Posterior cingulate gyrus (tissue), 11 donors: Measurements from ENCODE around the gene ZNF423.

Source experiments
- DNase-seq, 10 donors: peaks; one replicate each; pipeline versions ENCODE4 v3.0.0 to v3.0.0-alpha.2; 2020 to 2021; ENCODE audit warnings: mixed read lengths in 3 of 10
- intact Hi-C: fragments of 100-400 bp; cut with DNase I; formaldehyde crosslinking; loops from one replicate; pipeline ENCODE4 v1.15.1; 2023

The ZNF423 gene

DNA sequence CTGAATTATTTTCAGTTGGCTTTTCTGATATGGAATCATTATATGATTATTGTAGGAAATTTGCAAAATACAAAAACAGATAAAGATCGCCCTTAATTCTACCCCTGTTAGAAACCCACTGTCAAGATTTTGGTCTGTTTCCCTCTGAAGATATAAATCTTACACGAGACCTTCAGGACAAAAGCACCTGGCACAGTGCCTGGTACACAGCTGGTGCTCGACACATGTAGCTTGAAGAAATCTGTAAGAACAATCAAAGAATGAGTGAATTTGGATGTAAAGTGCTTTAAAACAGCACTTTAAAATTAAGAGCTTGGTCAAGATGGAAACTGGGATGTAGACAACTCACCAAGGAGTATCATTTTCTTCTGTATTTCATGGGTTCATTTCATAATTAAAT, 301.2 kb downstream of the ZNF423 start:
- intact Hi-C loops, result no loop called here
- peak in 1 of 10 donors; percentile 13 for DNase-seq

DNA sequence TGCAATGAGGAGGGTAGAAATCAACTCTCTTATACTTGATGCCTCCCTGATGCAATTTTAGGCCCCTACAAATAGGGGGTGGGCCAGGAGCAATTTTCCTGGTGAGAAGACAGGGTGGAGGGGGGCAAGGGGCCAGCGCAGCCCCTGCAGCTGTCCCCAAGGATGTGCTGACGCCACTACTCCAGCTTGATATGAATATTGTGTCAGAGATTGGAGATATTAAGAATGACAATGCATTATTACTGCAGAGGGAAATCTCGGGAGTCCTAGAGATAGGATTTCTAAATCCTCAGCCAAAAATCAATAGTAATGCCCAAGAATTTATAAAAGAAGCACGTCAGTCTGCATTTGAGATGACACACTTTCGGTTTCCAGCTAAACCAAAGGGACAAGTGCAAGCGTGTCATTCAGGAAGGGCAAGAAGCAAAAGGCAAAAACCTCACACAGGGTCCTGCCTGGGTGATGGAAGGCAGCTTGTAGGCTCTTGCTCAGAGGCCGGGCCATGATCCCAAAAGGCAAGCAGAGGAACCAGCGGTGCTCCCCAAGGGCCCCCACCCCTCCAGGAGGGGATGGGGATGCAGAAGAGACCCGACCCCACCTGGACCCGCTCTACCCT, 303.5 kb downstream of the ZNF423 start:
- DNase-seq, result no peak
- intact Hi-C loops, result no loop called here

- intact Hi-C loops, result no loop called here
- peak in 1 of 10 donors; percentile 67 for DNase-seq
Measured at GRCh38 chr16:49550666-49551065, 305.2 kb downstream of the ZNF423 start.

GRCh38 chr16:49550140-49550539, 305.8 kb downstream of the ZNF423 start:
- intact Hi-C loops, result no loop called here
- no peak for DNase-seq

DNA sequence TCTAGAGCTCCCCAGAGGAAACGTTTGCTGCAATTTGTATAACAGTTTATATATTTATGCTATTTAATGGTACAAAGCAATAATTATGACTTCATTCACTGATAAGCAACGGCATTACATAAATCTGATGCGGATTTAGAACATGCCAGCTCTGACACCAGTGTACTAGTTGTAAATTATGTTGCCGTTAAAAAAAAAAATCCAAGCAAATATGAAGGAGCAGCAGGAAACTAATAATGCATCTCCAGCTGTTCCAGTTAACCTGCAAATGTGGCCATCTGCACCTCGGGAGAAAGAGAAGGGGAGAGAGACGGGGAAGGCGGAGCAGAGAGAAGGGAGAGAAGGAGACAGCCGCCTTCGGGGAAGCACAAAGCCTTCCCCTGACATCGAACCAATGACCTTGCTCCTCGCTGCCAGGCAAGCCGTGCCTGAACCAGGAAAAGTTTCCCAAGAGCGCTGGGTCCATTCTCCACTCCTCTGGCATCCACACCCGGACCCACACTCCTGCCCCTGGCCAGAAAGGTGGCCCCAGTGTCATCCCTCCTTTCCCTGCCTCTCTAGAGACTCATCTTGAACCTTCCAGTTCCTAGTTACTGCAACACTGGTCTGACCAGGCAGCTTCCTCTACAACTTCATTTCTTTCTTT, 307.5 kb downstream of the ZNF423 start:
- DNase-seq, result peak in 1 of 10 donors; percentile 50
- intact Hi-C loops, result no loop called here

DNA sequence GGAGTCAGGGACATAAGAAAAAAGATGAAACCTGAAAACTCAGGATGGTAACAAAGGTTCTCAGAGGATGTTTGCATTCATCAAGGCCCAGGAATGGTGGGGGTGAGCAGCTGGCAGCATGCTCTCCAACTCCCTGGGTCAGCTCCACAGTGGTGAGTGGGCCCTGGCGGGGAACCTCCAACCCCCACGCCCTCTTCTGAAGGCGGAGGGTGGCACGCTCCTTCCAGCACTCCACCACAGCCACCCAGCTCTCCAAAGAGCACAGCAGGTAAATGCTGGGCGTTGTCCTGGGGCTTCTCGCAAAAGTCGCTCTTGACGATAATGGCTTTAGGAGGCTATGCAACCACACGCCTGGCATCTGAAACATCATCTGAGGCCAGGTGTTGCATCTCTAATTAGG, 308.5 kb downstream of the ZNF423 start:
- DNase-seq, result peak in 1 of 10 donors; percentile 56
- intact Hi-C loops, result no loop called here

- DNase-seq, result no peak
- intact Hi-C loops, result no loop called here
Measured at GRCh38 chr16:49546735-49547134, 309.2 kb downstream of the ZNF423 start.

GRCh38 chr16:49545741-49546448, 310.0 kb downstream of the ZNF423 start:
- intact Hi-C loops, result no loop called here
- peak in 1 of 10 donors; percentile 22 for DNase-seq

GRCh38 chr16:49545243-49545642, 310.7 kb downstream of the ZNF423 start:
- DNase-seq, result peak in 1 of 10 donors; percentile 16
- intact Hi-C loops, result no loop called here

- no peak for DNase-seq
- intact Hi-C loops, result no loop called here
Measured at GRCh38 chr16:49544828-49545227, 311.1 kb downstream of the ZNF423 start.

GRCh38 chr16:49543631-49543946, 312.3 kb downstream of the ZNF423 start:
- DNase-seq, result peak in 1 of 10 donors; percentile 61
- intact Hi-C loops, result no loop called here

DNA sequence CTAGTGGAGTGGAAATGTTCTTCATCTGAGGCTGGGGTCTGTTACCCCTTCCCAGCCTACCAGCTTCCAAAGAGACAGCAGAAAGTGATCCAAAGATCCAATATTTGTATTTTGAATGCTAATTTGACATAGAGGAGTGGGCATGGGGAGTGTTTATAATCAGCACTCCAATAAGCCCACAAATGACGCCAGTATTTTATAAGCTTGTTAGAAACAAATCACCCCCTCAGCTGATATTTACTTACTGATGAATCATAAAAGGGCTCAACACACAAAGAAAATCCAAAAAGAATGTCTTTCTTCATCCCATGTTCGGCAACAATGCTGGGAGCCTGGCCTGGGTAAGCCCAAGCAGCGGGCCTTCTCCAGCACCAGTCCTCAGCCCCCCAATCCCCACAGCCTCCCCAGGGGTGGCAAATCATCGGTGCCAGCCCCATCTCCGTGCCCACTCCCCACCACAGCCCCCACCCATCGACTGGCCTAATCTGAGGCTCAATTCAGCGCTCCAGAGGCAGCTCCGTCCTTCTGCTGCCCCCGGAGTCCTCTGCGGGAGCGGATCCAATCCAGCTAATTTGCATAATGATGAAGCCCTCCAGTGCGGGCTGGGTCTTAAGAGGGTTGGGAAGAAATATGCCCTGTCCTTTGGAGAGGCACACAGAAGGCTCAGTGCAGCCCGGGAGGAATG, 312.8 kb downstream of the ZNF423 start:
- intact Hi-C loops, result no loop called here
- peak in 1 of 10 donors; percentile 75 for DNase-seq

DNA sequence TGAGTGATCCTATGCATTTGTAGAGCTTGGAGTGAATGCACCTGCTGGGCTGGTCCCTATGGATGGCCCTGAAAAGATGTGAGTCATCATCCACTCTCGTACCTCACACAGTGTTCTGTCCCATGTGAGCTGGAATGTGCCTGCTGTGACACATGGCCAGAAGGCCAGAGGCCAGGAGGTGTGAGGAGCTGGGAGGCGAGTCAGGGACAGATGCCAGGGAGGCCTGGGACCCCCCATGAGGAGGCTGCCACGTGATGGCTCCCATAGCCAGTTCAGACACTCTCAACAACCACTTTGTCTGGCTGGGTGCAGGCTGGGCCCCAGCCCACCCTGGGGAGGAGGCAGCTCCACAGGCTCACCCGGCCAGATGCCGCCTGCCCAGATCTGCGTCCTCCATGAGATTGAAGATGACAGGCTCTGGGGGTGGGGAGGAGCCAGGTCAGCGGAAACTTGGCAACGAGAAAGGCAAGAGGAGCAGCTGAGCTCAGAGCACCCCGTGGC, 313.5 kb downstream of the ZNF423 start:
- intact Hi-C loops, result no loop called here
- DNase-seq, result peak in 1 of 10 donors; percentile 58

GRCh38 chr16:49540836-49541235, 315.1 kb downstream of the ZNF423 start:
- peak in 1 of 10 donors; percentile 44 for DNase-seq
- intact Hi-C loops, result no loop called here

DNA sequence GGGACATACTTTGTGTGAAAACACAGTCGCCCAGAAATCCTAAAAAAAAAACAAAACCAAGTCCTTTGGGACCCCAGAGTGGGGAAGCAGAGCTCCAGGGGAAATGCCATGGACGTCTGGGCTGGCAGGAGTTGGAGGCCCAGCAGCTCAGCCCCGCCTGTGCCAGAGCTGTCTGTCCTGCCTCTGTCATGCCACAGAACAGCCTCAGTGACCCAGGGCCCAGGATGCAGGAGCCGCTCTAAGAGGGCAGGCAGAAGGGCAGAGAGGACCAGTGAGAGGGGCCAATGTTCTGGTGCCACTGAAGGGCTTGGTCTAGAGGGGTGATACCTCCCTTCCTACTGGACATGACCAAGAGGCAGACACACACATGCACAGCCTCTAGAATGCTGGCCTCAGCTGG, 316.2 kb downstream of the ZNF423 start:
- intact Hi-C loops, result no loop called here
- peak in 1 of 10 donors; percentile 46 for DNase-seq

DNA sequence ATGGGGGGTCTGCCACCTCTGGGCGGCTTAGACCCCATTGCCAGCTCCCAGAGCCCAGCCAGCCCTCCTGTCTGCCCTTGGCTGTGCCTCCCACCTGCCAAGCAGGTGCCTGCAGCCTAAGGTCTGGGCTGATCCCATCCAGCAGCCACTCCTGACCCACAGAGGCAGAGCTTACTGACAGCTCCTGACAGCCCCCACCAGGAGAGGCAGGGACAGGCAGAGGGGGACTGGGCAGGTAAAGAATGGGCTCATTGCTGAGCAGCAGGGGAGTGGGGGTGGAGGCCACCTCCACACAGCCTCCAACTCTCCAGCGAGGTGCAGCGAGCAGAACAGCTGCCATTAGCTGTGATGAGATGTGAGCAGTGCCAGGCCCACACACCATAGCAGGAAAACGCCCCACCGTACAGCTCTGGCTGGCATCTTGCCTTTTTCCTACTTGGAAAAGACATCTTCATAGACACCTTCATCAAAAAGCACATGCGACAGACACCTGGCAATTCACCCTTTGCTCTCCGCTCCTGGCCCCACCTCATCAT, 317.9 kb downstream of the ZNF423 start:
- DNase-seq, result no peak

GRCh38 chr16:49534901-49535610, 320.9 kb downstream of the ZNF423 start:
- intact Hi-C loops, result no loop called here
- DNase-seq, result no peak

More for the DNA sequence above, 317.9 kb downstream of the ZNF423 start:
- intact Hi-C loops, result no loop called here

DNA sequence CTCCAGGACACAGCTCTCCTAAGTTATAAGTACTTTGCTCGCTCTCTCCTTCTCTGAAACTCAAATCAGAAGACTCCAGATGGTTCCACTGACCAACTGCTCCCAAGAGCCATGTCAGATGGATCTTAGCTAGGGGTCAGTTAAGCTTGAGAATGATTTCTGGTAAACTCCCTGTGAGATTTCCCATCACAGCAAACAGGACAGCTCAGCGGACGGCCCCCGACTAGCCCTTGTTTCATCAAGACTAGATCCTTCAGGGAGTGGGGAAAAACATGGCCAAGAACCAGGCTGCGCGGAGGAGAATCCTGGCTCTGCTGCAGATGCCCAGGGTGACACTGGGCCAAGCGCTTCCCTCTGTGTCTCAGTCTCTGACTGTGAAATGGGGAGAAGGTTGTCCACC, 322.5 kb downstream of the ZNF423 start:
- no peak for DNase-seq
- intact Hi-C loops, result no loop called here

GRCh38 chr16:49532873-49533272, 323.0 kb downstream of the ZNF423 start:
- no peak for DNase-seq
- intact Hi-C loops, result no loop called here
